ENCODE data around the gene ZNF419. TPM values are rescaled to one million over a fixed set of nuclear protein-coding genes. Genes with fewer than 3 reads are reported as not detected.
"Not testable (repeated sequence)": the region's sequence is repeated elsewhere in the genome, so short reads cannot be mapped to it uniquely, and the experiment has no call there.

ZNF419 gene
- total RNA-seq, 1 donor from 2014 or later = 16.1 TPM

- Mint-ChIP-seq H3K27me3 (ENCODE audit: unreplicated experiment) (peaks cover 2% of the 10 kb centered on the region), H3K9me3 (ENCODE audit: unreplicated experiment) (no peaks in the 10 kb centered on the region), H3K4me1 (ENCODE audit: unreplicated experiment) (no peaks in the 10 kb centered on the region), H3K4me3 (ENCODE audit: unreplicated experiment) (no peak overlapping the region), H3K27ac (ENCODE audit: unreplicated experiment) (no peak overlapping the region), H3K36me3 (ENCODE audit: low read depth, unreplicated experiment) (peaks cover 10% of the 10 kb centered on the region)
- no peak for TF ChIP-seq CTCF (IDR thresholded peaks at IDR 0.05; ENCODE audit: unreplicated experiment)
- DNase-seq (ENCODE audit: low spot score) = no peak
Measured at GRCh38 chr19:57452307-57452706, 35.2 kb upstream of the ZNF419 start.

- Mint-ChIP-seq H3K9me3 (ENCODE audit: unreplicated experiment) (peaks cover 15% of the 10 kb centered on the region), H3K4me1 (ENCODE audit: unreplicated experiment) (no peaks in the 10 kb centered on the region), H3K27me3 (ENCODE audit: unreplicated experiment) (no peaks in the 10 kb centered on the region), H3K4me3 (ENCODE audit: unreplicated experiment) (no peak overlapping the region), H3K27ac (ENCODE audit: unreplicated experiment) (peak overlapping the region; percentile 27), H3K36me3 (ENCODE audit: low read depth, unreplicated experiment) (peaks cover 45% of the 10 kb centered on the region)
- DNase-seq (ENCODE audit: low spot score) = peak; percentile 15
- TF ChIP-seq CTCF (IDR thresholded peaks at IDR 0.05; ENCODE audit: unreplicated experiment) = no peak
Measured at GRCh38 chr19:57465680-57466381, 21.7 kb upstream of the ZNF419 start.

GRCh38 chr19:57466489-57466888 lies 21.1 kb upstream of the ZNF419 start:
- H3K4me1 Mint-ChIP-seq (ENCODE audit: unreplicated experiment) = no peaks in the 10 kb centered on the region
- DNase-seq (ENCODE audit: low spot score) = no peak
- H3K27me3 Mint-ChIP-seq (ENCODE audit: unreplicated experiment) = no peaks in the 10 kb centered on the region
- H3K27ac Mint-ChIP-seq (ENCODE audit: unreplicated experiment) = no peak overlapping the region
- H3K4me3 Mint-ChIP-seq (ENCODE audit: unreplicated experiment) = peak overlapping the region; percentile 52
- no peak for TF ChIP-seq CTCF (IDR thresholded peaks at IDR 0.05; ENCODE audit: unreplicated experiment)
- peaks cover 52% of the 10 kb centered on the region for H3K36me3 Mint-ChIP-seq (ENCODE audit: low read depth, unreplicated experiment)
- peaks cover 21% of the 10 kb centered on the region for H3K9me3 Mint-ChIP-seq (ENCODE audit: unreplicated experiment)

- Mint-ChIP-seq H3K27me3 (ENCODE audit: unreplicated experiment) (peaks cover 11% of the 10 kb centered on the region), H3K9me3 (ENCODE audit: unreplicated experiment) (peaks cover 60% of the 10 kb centered on the region), H3K4me3 (ENCODE audit: unreplicated experiment) (peak overlapping the region; percentile 78), H3K27ac (ENCODE audit: unreplicated experiment) (no peak overlapping the region), H3K4me1 (ENCODE audit: unreplicated experiment) (peaks cover 9% of the 10 kb centered on the region), H3K36me3 (ENCODE audit: low read depth, unreplicated experiment) (peaks cover 95% of the 10 kb centered on the region)
- no peak for DNase-seq (ENCODE audit: low spot score)
- no peak for TF ChIP-seq CTCF (IDR thresholded peaks at IDR 0.05; ENCODE audit: unreplicated experiment)
Measured at GRCh38 chr19:57473646-57474045, 13.9 kb upstream of the ZNF419 start.

- peak; percentile 93 for DNase-seq (ENCODE audit: low spot score)
- Mint-ChIP-seq H3K27ac (ENCODE audit: unreplicated experiment) (peak within 1 kb of the TSS; percentile 89), H3K9me3 (ENCODE audit: unreplicated experiment) (peaks cover 42% of the 10 kb centered on the region), H3K4me3 (ENCODE audit: unreplicated experiment) (peak within 1 kb of the TSS; percentile 96), H3K36me3 (ENCODE audit: low read depth, unreplicated experiment) (peaks cover 67% of the 10 kb centered on the region), H3K4me1 (ENCODE audit: unreplicated experiment) (peaks cover 9% of the 10 kb centered on the region), H3K27me3 (ENCODE audit: unreplicated experiment) (peaks cover 11% of the 10 kb centered on the region)
- TF ChIP-seq CTCF (IDR thresholded peaks at IDR 0.05; ENCODE audit: unreplicated experiment) = peak; percentile 91
Measured at GRCh38 chr19:57477191-57478008, 10.2 kb upstream of the ZNF419 start, which contains the start of gene ZNF772. Gene ZNF772 (minus strand): TSS chr19:57477566. CDS start chr19:57477309, 257 bp downstream.

GRCh38 chr19:57488299-57488644 lies 722 bp downstream of the ZNF419 start:
- Mint-ChIP-seq H3K36me3 (ENCODE audit: low read depth, unreplicated experiment) (peaks cover 31% of the 10 kb centered on the region), H3K4me3 (ENCODE audit: unreplicated experiment) (peak overlapping the region; percentile 88)
- not testable (repeated sequence) for DNase-seq (ENCODE audit: low spot score); H3K27ac Mint-ChIP-seq (ENCODE audit: unreplicated experiment); H3K9me3 Mint-ChIP-seq (ENCODE audit: unreplicated experiment); H3K4me1 Mint-ChIP-seq (ENCODE audit: unreplicated experiment); H3K27me3 Mint-ChIP-seq (ENCODE audit: unreplicated experiment)

- not testable (repeated sequence) for H3K27me3 Mint-ChIP-seq (ENCODE audit: unreplicated experiment); DNase-seq (ENCODE audit: low spot score); H3K27ac Mint-ChIP-seq (ENCODE audit: unreplicated experiment); H3K9me3 Mint-ChIP-seq (ENCODE audit: unreplicated experiment)
- Mint-ChIP-seq H3K4me3 (ENCODE audit: unreplicated experiment) (peak overlapping the region; percentile 62), H3K4me1 (ENCODE audit: unreplicated experiment) (peaks cover 15% of the 10 kb centered on the region), H3K36me3 (ENCODE audit: low read depth, unreplicated experiment) (peaks cover 43% of the 10 kb centered on the region)
Measured at GRCh38 chr19:57499332-57499679, 11.8 kb downstream of the ZNF419 start.
